ENCODE data around the gene FBXO34.

Gene FBXO34

DNA sequence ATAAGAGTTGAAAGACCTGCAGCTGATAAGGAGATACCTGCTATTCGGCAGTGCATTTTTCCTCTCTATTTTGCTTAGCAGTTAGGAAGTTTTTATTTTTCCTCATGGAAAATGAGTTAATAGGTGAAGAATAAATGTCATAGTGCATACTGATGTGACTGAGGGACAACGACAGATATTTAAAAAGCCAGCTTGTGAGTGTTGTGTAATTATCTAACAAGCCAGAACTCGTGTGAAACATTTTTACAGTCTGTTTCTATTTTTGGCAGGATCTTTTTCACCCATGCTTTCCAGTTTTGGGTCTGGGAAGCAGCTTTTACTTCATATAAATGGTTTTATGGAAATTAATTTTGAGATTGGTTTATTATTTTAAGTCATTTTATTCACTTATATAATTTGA, 2.9 kb downstream of the FBXO34 start:
- Histone ChIP-seq H3K4me1 (no peaks in the 10 kb centered on the region), H3K9me3 (no peaks in the 10 kb centered on the region), H3K4me3 (ENCODE audit: low read depth, low read length) (no peak overlapping the region), H3K36me3 (no peaks in the 10 kb centered on the region; the same call in 1 of the 2 replicates), H3K27me3 (no peaks in the 10 kb centered on the region)
- no peak for TF ChIP-seq CTCF (IDR thresholded peaks at IDR 0.05; ENCODE audit: low read depth, low read length)
- no peak for DNase-seq

- no peaks in the 10 kb centered on the region for H3K27me3 ChIP-seq
- H3K9me3 ChIP-seq: no peaks in the 10 kb centered on the region
- no peaks in the 10 kb centered on the region; the same call in 1 of the 2 replicates for H3K36me3 ChIP-seq
- no peak for TF ChIP-seq CTCF (IDR thresholded peaks at IDR 0.05; ENCODE audit: low read depth, low read length)
- no peak overlapping the region for H3K4me3 ChIP-seq (ENCODE audit: low read depth, low read length)
- no peaks in the 10 kb centered on the region for H3K4me1 ChIP-seq
- no peak for DNase-seq
Measured at GRCh38 chr14:55274751-55275150, 3.5 kb downstream of the FBXO34 start.

GRCh38 chr14:55276736-55277135, 5.5 kb downstream of the FBXO34 start:
- TF ChIP-seq CTCF (IDR thresholded peaks at IDR 0.05; ENCODE audit: low read depth, low read length): no peak
- Histone ChIP-seq H3K36me3 (no peaks in the 10 kb centered on the region; the same call in 1 of the 2 replicates), H3K9me3 (no peaks in the 10 kb centered on the region), H3K27me3 (no peaks in the 10 kb centered on the region), H3K4me1 (no peaks in the 10 kb centered on the region), H3K4me3 (ENCODE audit: low read depth, low read length) (no peak overlapping the region)
- no peak for DNase-seq

- no peaks in the 10 kb centered on the region for H3K9me3 ChIP-seq
- no peak for DNase-seq
- no peak overlapping the region for H3K4me3 ChIP-seq (ENCODE audit: low read depth, low read length)
- H3K27me3 ChIP-seq: no peaks in the 10 kb centered on the region
- no peaks in the 10 kb centered on the region for H3K4me1 ChIP-seq
- no peaks in the 10 kb centered on the region; the same call in 1 of the 2 replicates for H3K36me3 ChIP-seq
- no peak for TF ChIP-seq CTCF (IDR thresholded peaks at IDR 0.05; ENCODE audit: low read depth, low read length)
Measured at GRCh38 chr14:55277972-55278740, 6.9 kb downstream of the FBXO34 start.

DNA sequence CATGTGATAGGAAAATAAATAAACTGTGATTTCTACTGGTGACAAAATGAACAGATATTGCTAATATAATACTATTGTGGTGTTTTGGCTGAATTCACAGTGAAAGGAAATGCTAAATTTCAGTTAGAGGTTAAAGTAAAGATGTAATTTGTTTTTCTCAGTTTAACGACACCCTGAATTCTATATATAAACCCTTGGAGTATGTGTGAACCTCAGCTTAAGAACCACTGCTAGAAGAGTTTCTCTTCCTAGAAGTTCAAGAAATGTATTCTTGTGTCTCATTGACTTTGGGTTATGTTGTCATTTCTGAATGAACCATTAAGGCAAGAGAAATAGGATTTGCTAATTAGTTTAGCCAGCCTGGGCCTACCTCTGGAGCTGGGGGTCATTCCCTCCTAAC, 8.2 kb downstream of the FBXO34 start:
- H3K27me3 ChIP-seq: no peaks in the 10 kb centered on the region
- TF ChIP-seq CTCF (IDR thresholded peaks at IDR 0.05; ENCODE audit: low read depth, low read length): no peak

DNA sequence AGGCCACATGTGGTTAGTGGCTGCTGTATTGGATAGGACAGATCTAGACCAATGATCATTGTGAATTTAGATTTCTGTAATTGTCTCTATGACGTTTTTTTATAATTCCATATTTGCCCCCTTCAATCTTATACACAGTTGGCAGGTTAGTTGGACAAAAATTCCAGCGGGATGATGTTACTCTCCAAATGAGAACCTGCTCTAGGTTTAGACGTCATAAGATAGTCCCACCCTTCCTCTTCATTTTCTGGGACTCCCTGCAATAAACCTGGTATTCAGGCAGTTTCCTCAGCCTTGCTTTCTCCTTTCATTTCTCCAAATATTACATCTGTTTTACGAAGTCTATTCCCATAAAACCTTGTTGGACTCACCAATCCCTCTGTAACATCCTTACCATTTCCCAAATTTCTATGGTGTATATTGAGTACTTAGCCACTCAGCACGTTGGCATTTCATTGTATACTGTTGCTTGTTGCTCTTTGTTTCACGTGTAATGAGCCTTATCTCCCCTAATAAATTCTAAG, 10.2 kb downstream of the FBXO34 start:
- Histone ChIP-seq H3K4me1 (peaks cover 3% of the 10 kb centered on the region; the same call in 1 of the 2 replicates), H3K36me3 (no peaks in the 10 kb centered on the region; the same call in 1 of the 2 replicates), H3K27me3 (no peaks in the 10 kb centered on the region), H3K4me3 (ENCODE audit: low read depth, low read length) (no peak overlapping the region), H3K9me3 (no peaks in the 10 kb centered on the region)
- no peak for TF ChIP-seq CTCF (IDR thresholded peaks at IDR 0.05; ENCODE audit: low read depth, low read length)
- DNase-seq: no peak

More for the DNA sequence above, 8.2 kb downstream of the FBXO34 start:
- Histone ChIP-seq H3K9me3 (no peaks in the 10 kb centered on the region), H3K36me3 (no peaks in the 10 kb centered on the region; the same call in 1 of the 2 replicates), H3K4me1 (no peaks in the 10 kb centered on the region), H3K4me3 (ENCODE audit: low read depth, low read length) (no peak overlapping the region)
- no peak for DNase-seq
